GM21576 (cell line): ENCODE measurements around the gene EDARADD.

Source experiments
- ATAC-seq: cut with Tn5 transposase; IDR thresholded peaks from one replicate; pipeline ENCODE4 v1.9.1; 2021; ENCODE audit warnings: mild to moderate bottlenecking, moderate library complexity; ENCODE audit not compliant: unreplicated experiment

EDARADD gene

GRCh38 chr1:236511735-236512418 lies 117.8 kb downstream of the EDARADD start:
- ATAC-seq, result no peak

- no peak for ATAC-seq
These were observed 120.8 kb downstream of the EDARADD start for GRCh38 chr1:236514703-236515442.

GRCh38 chr1:236515443-236515958 lies 121.4 kb downstream of the EDARADD start:
- ATAC-seq, result no peak

GRCh38 chr1:236516929-236517704 lies 123.0 kb downstream of the EDARADD start:
- ATAC-seq, result no peak

GRCh38 chr1:236518322-236518721 lies 124.2 kb downstream of the EDARADD start:
- ATAC-seq, result no peak

- ATAC-seq, result no peak
These were observed 126.4 kb downstream of the EDARADD start for GRCh38 chr1:236520445-236521005.

GRCh38 chr1:236522937-236523703 lies 129.0 kb downstream of the EDARADD start:
- ATAC-seq, result no peak

- peak; percentile 50 for ATAC-seq
These were observed 129.6 kb downstream of the EDARADD start, which contains the start of gene LGALS8 for GRCh38 chr1:236523704-236524141. Gene LGALS8 (plus strand): TSS chr1:236523982. CDS start chr1:236526071, 2,089 bp downstream.

- peak; percentile 92 for ATAC-seq
These were observed 130.2 kb downstream of the EDARADD start for GRCh38 chr1:236524142-236524894.

- no peak for ATAC-seq
These were observed 130.8 kb downstream of the EDARADD start for GRCh38 chr1:236524895-236525184.

- ATAC-seq, result no peak
These were observed 132.0 kb downstream of the EDARADD start for GRCh38 chr1:236526079-236526478.

- ATAC-seq, result no peak
These were observed 136.2 kb downstream of the EDARADD start for GRCh38 chr1:236530286-236530685.

GRCh38 chr1:236530959-236531358 lies 136.9 kb downstream of the EDARADD start:
- ATAC-seq, result no peak

GRCh38 chr1:236532850-236533249 lies 138.8 kb downstream of the EDARADD start:
- ATAC-seq, result no peak

GRCh38 chr1:236534151-236534651 lies 140.1 kb downstream of the EDARADD start:
- ATAC-seq, result no peak
